GM12874 (cell line): ENCODE data around the gene DNAJC21.

ENCODE experiments used
- TF ChIP-seq, protein P1 (sequence below): IDR thresholded peaks from 2 replicates; pipeline ENCODE4 v1.5.1; 2011; ENCODE audit warnings: low read depth, mild to moderate bottlenecking, control low read depth, low read length, moderate library complexity; ENCODE audit not compliant: insufficient read depth

Gene DNAJC21

DNA sequence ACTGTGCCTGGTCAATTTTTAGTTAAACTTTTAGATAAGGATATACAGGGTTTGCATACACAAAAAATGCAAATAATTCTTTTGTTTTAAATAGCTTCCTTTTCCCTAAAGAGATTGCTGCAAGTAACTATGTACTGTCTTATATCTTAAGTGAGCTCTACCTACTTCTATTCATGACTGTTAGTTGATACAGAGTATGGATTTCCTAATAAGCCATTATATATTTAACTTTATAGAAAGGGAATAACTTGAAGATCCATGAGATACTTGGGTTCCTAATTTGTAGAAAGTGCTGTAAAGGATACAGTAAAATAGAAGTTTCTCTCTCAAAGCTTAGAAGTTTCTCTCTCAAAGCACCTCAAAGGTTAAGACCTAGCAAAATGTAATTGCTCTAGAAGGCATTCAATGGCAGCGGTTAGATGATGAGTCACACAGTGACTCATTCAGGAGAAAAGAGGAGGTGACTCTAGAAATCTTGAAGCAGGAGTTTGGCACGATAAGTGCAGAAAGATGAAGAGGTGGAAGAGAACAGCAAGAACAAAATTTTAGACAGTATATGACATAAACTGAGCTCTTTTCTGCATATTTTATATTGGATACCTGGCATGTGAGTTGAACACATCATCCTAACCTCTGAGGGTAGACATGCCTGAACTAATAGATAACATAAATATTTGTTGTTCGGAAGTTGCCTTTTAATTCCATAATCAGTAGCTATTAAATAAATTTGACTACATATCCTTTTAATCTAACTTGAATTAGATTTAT is 5.5 kb upstream of the DNAJC21 start:
- TF ChIP-seq, protein P1, sequence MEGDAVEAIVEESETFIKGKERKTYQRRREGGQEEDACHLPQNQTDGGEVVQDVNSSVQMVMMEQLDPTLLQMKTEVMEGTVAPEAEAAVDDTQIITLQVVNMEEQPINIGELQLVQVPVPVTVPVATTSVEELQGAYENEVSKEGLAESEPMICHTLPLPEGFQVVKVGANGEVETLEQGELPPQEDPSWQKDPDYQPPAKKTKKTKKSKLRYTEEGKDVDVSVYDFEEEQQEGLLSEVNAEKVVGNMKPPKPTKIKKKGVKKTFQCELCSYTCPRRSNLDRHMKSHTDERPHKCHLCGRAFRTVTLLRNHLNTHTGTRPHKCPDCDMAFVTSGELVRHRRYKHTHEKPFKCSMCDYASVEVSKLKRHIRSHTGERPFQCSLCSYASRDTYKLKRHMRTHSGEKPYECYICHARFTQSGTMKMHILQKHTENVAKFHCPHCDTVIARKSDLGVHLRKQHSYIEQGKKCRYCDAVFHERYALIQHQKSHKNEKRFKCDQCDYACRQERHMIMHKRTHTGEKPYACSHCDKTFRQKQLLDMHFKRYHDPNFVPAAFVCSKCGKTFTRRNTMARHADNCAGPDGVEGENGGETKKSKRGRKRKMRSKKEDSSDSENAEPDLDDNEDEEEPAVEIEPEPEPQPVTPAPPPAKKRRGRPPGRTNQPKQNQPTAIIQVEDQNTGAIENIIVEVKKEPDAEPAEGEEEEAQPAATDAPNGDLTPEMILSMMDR: no peak

DNA sequence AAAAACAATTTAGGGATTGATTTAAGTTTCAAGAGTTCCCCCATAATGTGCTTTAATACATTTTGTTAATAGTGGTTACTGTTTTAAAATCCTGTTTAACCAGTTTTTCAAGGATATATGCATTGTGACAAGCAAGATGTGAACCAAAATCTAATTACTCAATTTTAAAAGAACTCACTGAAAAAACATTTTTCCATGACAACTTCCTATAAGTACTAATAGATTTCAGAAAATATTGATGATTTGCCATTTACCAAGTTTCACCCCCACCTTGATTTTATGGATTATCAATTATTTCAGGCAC is 4.9 kb upstream of the DNAJC21 start:
- TF ChIP-seq, protein P1: no peak

DNA sequence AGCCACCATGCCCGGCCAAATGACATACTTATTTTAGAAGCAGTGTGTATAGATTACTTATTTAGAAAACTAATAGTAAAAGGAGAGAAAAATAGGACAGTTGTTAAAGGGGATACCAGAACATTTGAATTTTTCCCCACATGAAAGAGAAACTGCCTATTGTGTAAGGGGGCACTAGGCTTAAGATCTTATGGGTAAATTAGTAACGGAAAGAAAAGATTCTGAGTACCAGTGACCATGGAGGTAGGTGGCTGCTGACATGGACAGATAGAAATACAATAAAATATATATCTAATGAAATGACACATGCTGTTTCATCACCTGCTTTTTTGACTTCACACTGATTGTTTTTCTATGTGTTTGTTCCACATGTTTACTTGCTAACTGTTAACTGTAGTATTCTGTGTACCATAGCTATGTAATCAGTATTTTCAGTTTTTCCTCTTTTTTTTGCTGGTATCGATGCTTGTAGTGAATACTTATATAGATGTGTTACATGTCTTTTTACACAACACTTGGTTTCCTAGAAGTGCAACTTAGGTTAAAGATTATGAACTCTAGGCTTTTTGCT is 3.0 kb upstream of the DNAJC21 start:
- TF ChIP-seq, protein P1: no peak

DNA sequence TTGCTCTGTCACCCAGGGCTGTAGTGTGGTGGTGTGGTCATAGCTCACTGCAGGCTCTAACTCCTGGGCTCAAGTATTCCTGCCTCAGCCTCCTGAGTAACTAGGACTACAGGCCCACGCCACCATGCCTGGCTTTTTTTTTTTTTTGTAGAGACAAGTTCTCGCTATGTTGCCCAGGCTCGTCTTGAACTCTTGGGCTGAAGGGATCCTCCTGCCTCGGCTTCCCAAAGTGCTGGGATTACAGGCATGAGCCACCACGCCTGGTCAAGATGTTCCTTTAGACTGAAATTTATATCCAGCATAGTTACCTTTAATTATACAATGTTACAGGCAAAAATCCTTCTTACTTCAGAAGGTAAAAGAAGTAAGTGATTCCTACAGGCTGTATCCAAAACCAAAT is 1.6 kb upstream of the DNAJC21 start:
- TF ChIP-seq, protein P1: no peak

DNA sequence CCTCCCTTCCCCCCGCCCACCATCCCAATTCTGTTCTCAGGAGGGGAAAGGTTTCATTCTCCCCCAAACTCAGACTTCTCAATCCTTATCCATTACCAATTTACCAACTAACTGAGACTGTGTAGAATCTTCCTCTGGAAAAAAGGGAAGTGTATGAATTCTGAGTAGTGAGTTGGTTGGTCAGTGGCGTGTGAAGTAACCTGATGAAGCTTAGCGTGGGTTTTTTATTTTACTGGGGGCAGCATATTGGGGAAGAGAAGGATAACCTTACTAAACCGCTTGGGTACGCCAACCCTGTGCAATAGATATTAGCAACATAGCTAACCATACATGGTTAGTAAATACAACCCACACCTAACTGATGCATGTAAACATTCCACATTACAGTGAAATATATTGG is 1.1 kb upstream of the DNAJC21 start:
- TF ChIP-seq, protein P1: no peak

DNA sequence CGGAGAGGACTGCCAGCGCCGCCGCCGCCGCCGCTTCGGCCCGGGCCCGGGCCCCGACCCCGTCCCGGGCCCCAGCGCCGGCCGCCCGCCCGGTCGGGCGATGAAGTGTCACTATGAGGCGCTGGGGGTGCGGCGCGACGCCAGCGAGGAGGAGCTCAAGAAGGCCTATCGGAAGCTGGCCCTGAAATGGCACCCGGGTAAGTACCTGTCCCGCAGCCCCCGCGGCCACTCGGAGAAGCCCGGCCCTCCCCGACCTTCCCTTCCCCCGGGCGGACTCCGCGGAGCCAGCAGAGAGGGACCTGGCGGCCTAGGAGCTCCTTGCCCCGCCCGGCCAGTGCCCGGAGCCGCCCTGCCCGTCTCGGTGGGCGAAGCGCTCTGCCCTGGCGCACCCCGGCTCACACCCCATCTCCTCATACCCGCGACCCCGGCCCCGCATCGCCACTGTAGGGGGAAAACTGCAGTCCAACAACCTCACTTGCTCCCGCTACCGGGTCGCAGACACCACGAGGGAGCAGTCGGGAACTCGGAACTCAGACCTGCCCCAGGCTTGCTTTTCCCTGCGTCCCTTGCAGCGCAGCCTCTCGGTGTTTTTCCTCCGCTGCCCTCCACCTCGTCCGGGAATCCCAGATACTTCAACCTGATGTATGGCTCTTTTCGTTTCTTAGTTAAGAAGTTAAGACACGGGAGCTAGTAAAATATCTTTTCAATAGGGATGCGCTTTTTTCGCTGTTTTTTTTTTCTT is 532 bp downstream of the DNAJC21 start:
- TF ChIP-seq, protein P1: no peak

DNA sequence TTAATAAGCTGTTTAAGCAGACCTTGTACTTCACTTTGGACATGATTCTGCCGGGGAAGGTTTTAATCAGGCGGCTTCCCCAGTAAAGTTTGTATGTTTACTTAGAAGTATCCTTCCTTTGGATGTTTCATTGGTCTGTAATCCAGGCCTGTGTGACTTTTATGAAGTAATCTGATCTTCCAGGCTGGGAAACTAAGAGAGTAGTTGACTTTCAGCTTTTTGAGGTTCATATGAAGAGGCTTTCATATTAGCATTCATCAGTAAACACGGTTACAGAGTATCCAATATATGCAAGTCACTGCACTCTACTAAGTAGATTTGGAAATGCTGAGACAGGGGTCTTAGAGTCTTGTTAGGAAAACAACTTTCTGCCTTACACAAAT is 1.1 kb downstream of the DNAJC21 start:
- TF ChIP-seq, protein P1: no peak
